Measurements from ENCODE around the gene RAB2B. TPM values are rescaled to one million over a fixed set of nuclear protein-coding genes. Genes with fewer than 3 reads are reported as not detected.

RAB2B gene
- total RNA-seq, 4 donors from 2014 or later: 21.3 to 30.0 (median 25.6) TPM

GRCh38 chr14:21486640-21487087, 9.9 kb upstream of the RAB2B start:
- DNase-seq (ENCODE audit: low spot score) (no peak), ATAC-seq (ENCODE audit: low FRiP score) (no peak)
- no peak for TF ChIP-seq CTCF (IDR thresholded peaks at IDR 0.05)

- ATAC-seq (ENCODE audit: low FRiP score): peak; percentile 93
- TF ChIP-seq CTCF (IDR thresholded peaks at IDR 0.05): no peak
- peak; percentile 83 for DNase-seq (ENCODE audit: low spot score)
Measured at GRCh38 chr14:21476523-21476924, 235 bp downstream of the RAB2B start.

GRCh38 chr14:21475767-21476522, 814 bp downstream of the RAB2B start:
- ATAC-seq (ENCODE audit: low FRiP score) (peak; percentile 47), DNase-seq (ENCODE audit: low spot score) (no peak)
- no peak for TF ChIP-seq CTCF (IDR thresholded peaks at IDR 0.05)

GRCh38 chr14:21467616-21468015, 9.1 kb downstream of the RAB2B start:
- TF ChIP-seq CTCF (IDR thresholded peaks at IDR 0.05): no peak
- no peak for DNase-seq (ENCODE audit: low spot score)
- no peak for ATAC-seq (ENCODE audit: low FRiP score)

DNA sequence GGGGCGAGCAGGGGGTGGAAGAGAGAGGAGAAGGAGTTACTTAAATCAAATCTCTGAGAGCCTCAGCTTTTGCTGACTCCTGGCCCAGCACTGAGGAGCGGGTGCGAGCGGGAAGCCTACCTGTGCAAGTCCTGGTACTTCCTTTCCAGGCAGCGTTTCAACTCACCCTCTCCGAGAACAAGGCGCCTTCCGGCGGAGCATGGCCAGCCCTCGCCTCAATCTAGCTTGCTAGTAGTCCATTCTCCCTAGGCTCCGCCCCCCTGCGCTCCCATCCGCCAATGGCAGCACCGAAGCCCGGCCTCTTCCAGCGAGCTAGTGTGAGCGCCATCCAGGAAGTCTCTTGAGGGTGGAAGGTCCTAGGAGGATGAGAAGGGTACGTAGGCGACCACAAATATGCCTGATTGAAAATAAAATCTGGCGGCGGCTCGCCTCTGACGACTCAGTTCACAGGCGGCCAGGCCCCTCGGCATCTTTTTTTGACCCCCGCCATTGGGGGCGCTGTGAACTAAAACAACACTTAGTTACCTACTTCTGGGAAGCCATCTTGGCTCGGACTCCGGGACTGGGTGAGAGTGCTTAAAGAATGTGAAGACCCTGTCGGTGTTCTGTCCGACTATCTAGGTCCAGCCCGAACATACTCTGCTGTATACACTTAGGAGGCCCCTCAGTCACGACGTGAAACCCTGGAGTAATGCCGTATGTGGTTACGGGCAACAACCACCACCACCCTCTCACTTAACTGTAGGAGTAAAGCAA, 20.7 kb downstream of the RAB2B start, which contains the start of gene CHD8:
TSS of gene CHD8 (minus strand) at position 212 of the 756 bp plus-strand sequence. CDS start 24,480 bp downstream, outside the sequence.
- ATAC-seq (ENCODE audit: low FRiP score) (peak; percentile 100), DNase-seq (ENCODE audit: low spot score) (peak; percentile 94)
- peak in 1 of 3 donors; percentile 2 for TF ChIP-seq CTCF (IDR thresholded peaks at IDR 0.05)

- DNase-seq (ENCODE audit: low spot score): no peak
- no peak for TF ChIP-seq CTCF (IDR thresholded peaks at IDR 0.05)
- ATAC-seq (ENCODE audit: low FRiP score): peak; percentile 41
Measured at GRCh38 chr14:21455592-21455911, 21.2 kb downstream of the RAB2B start.

Measured in omental fat pad (tissue), 4 donors.